B cell (primary cell): ENCODE results near the gene MDP1. TPM values are rescaled to one million over a fixed set of nuclear protein-coding genes. Genes with fewer than 3 reads are reported as not detected.

Source experiments
- ATAC-seq: fragments of 200-7000 bp; cut with Tn5 transposase; one replicate; pipeline ENCODE4 v1.10.0; 2021; ENCODE audit warnings: low read depth, mild to moderate bottlenecking, moderate number of reproducible peaks, moderate library complexity
- CTCF ChIA-PET: fragments of 350-600 bp; sonication (Branson Sonifier 250); formaldehyde crosslinking; loops from one replicate; lab custom pipeline; 2021; ENCODE audit warnings: antibody characterized with exemption, inconsistent platforms; lab: Charles Lee
- POLR2A ChIA-PET: fragments of 350-600 bp; sonication (Branson Sonifier 250); formaldehyde crosslinking; loops from one replicate; lab custom pipeline; 2021; ENCODE audit warnings: antibody characterized with exemption; lab: Charles Lee
- DNase-seq: peaks from one replicate; pipeline ENCODE4 v3.0.0; 2013
- H2AFZ ChIP-seq: 2 replicates; pipeline ENCODE4 v1.6.1; 2012; ENCODE audit warnings: mild to moderate bottlenecking, low read depth, low read length; ENCODE audit not compliant: insufficient read depth, poor library complexity, severe bottlenecking
- H3K27ac ChIP-seq, 2 donors: 1 replicate in 1 of 2; 2 replicates in 1 of 2; pipeline ENCODE4 v1.5.1; 2012 to 2013; ENCODE audit warnings: low read length in 2 of 2, mild to moderate bottlenecking in 2 of 2, moderate library complexity in 1 of 2
- H3K27me3 ChIP-seq, 4 experiments: fragments of 200-600 bp in 1 of 4; sonication (generic) in 1 of 4; replicated peaks in 1 of 4; 1 replicate in 2 of 4; 2 replicates in 2 of 4; pipeline versions ENCODE4 v1.6.1 to v1.7.0; 2013 to 2016; ENCODE audit warnings: low read length in 3 of 4, mild to moderate bottlenecking in 2 of 4, mixed read lengths in 1 of 4, moderate library complexity in 1 of 4; ENCODE audit not compliant: insufficient read depth in 4 of 4, control insufficient read depth in 3 of 4; ENCODE audit errors: control extremely low read depth in 1 of 4
- H3K36me3 ChIP-seq, 2 experiments: replicated peaks in 1 of 2; 1 replicate in 1 of 2; 2 replicates in 1 of 2; pipeline versions ENCODE4 v1.6.1 to v1.7.1; 2013; ENCODE audit warnings: low read length in 1 of 2; ENCODE audit not compliant: insufficient read depth in 2 of 2, control insufficient read depth in 1 of 2; ENCODE audit errors: control extremely low read depth in 1 of 2, extremely low read depth in 1 of 2
- H3K4me1 ChIP-seq, 2 donors: fragments of 200-600 bp in 1 of 2; sonication (generic) in 1 of 2; 1 replicate in 1 of 2; 2 replicates in 1 of 2; pipeline versions ENCODE4 v1.5.1 to v1.6.1; 2013 to 2017; ENCODE audit warnings: low read length in 2 of 2; ENCODE audit not compliant: control insufficient read depth in 2 of 2, insufficient read depth in 2 of 2
- H3K4me2 ChIP-seq: replicated peaks from 2 replicates; pipeline ENCODE3; 2012; ENCODE audit warnings: mild to moderate bottlenecking, low read depth, low read length; ENCODE audit not compliant: poor library complexity, severe bottlenecking
- H3K4me3 ChIP-seq, 5 experiments: fragments of 200-600 bp in 1 of 5; sonication (generic) in 1 of 5; 1 replicate in 3 of 5; 2 replicates in 2 of 5; pipeline versions ENCODE4 v1.5.1 to v1.7.0; 2011 to 2016; ENCODE audit warnings: low read length in 4 of 5, mild to moderate bottlenecking in 4 of 5, low read depth in 2 of 5, control low read depth in 1 of 5, moderate library complexity in 1 of 5; ENCODE audit not compliant: insufficient read depth in 1 of 5; ENCODE audit errors: control extremely low read depth in 1 of 5, extremely low read depth in 1 of 5
- H3K79me2 ChIP-seq: fragments of 200-600 bp; sonication (generic); one replicate; pipeline ENCODE4 v1.6.0; 2016; ENCODE audit warnings: low read length; ENCODE audit not compliant: control insufficient read depth, insufficient read depth
- H3K9ac ChIP-seq: fragments of 200-600 bp; sonication (generic); 2 replicates; pipeline ENCODE4 v1.6.1; 2017; ENCODE audit warnings: mild to moderate bottlenecking, low read length, moderate library complexity
- H3K9me3 ChIP-seq, 3 donors: one replicate each; pipeline versions ENCODE4 v1.6.1 to v1.7.1; 2013; ENCODE audit warnings: low read length in 2 of 3; ENCODE audit not compliant: control insufficient read depth in 2 of 3, insufficient read depth in 1 of 3; ENCODE audit errors: control extremely low read depth in 1 of 3
- H4K20me1 ChIP-seq: 2 replicates; pipeline ENCODE4 v1.6.0; 2012; ENCODE audit warnings: mild to moderate bottlenecking, low read length; ENCODE audit not compliant: insufficient read depth, control insufficient read depth, poor library complexity, severe bottlenecking
- H3K27ac Mint-ChIP-seq: one replicate; pipeline ENCODE4 v1.8.0; 2021; ENCODE audit warnings: mixed read lengths
- H3K27me3 Mint-ChIP-seq: one replicate; pipeline ENCODE4 v1.8.0; 2021; ENCODE audit warnings: mixed read lengths
- H3K4me1 Mint-ChIP-seq: one replicate; pipeline ENCODE4 v1.8.0; 2021; ENCODE audit warnings: mixed read lengths
- H3K4me3 Mint-ChIP-seq: one replicate; pipeline ENCODE4 v1.8.0; 2021; ENCODE audit warnings: mixed read lengths
- H3K9me3 Mint-ChIP-seq: one replicate; pipeline ENCODE4 v1.8.0; 2022; ENCODE audit warnings: mixed read lengths; ENCODE audit not compliant: insufficient read depth
- EZH2 ChIP-seq: IDR thresholded peaks from 2 replicates; pipeline ENCODE4 v1.6.1; 2012; ENCODE audit warnings: borderline replicate concordance, low read depth, mild to moderate bottlenecking, moderate library complexity, low read length; ENCODE audit not compliant: insufficient read depth, poor library complexity, severe bottlenecking
- WGBS: methylation state at CpG from one replicate; pipeline ENCODE4 v1.1.5; 2013; ENCODE audit warnings: missing lambda C conversion rate; ENCODE audit not compliant: insufficient coverage; 5-methylcytosine and 5-hydroxymethylcytosine counted together
- intact Hi-C: fragments of 100-400 bp; cut with micrococcal nuclease; formaldehyde crosslinking; loops from one replicate; pipeline ENCODE4 v1.10.0; 2022
- polyA plus RNA-seq: library from polyadenylated mRNA; depleted of rRNA; stranded (reverse); fragments of >200 nt; gene quantifications from 2 replicates; pipeline ENCODE4 v1.2.3, GENCODE V29; 2012
- total RNA-seq, 2 donors: library from RNA; stranded (reverse); fragments of 120-200 nt in 1 of 2; gene quantifications; 1 replicate in 1 of 2; 2 replicates in 1 of 2; pipeline versions ENCODE4 v1.2.3 to v1.2.4, GENCODE V29; 2013 to 2022
- TF ChIP-seq, protein P1 (sequence below): fragments of 200-600 bp; IDR thresholded peaks from one replicate; pipeline ENCODE4 v1.8.0; 2022; ENCODE audit warnings: antibody characterized with exemption, mild to moderate bottlenecking

The MDP1 gene
- total and polyA plus RNA-seq, 2 donors (not counting 1 experiment from before 2014, with no cell fraction given) = 11.3 to 28.1 TPM

GRCh38 chr14:24212924-24213865 lies 2.7 kb downstream of the MDP1 start, which contains the start of gene CHMP4A:
TSS of gene CHMP4A (minus strand) at chr14:24213488. CDS start at chr14:24213439, 49 bp downstream.
- no peaks in the 10 kb centered on the region for H3K9me3 Mint-ChIP-seq
- TF ChIP-seq, protein P1, sequence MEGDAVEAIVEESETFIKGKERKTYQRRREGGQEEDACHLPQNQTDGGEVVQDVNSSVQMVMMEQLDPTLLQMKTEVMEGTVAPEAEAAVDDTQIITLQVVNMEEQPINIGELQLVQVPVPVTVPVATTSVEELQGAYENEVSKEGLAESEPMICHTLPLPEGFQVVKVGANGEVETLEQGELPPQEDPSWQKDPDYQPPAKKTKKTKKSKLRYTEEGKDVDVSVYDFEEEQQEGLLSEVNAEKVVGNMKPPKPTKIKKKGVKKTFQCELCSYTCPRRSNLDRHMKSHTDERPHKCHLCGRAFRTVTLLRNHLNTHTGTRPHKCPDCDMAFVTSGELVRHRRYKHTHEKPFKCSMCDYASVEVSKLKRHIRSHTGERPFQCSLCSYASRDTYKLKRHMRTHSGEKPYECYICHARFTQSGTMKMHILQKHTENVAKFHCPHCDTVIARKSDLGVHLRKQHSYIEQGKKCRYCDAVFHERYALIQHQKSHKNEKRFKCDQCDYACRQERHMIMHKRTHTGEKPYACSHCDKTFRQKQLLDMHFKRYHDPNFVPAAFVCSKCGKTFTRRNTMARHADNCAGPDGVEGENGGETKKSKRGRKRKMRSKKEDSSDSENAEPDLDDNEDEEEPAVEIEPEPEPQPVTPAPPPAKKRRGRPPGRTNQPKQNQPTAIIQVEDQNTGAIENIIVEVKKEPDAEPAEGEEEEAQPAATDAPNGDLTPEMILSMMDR = peak; percentile 3
- TF ChIP-seq EZH2 = no peak
- no peaks in the 10 kb centered on the region for H3K27me3 Mint-ChIP-seq
- H3K36me3 ChIP-seq = peaks cover 4 to 40% of the 10 kb centered on the region in 2 experiments
- peak within 1 kb of the TSS; percentile 77 for H2AFZ ChIP-seq
- H4K20me1 ChIP-seq = no peaks in the 10 kb centered on the region
- peaks cover 43% of the 10 kb centered on the region for H3K4me1 Mint-ChIP-seq
- ChIA-PET CTCF (interaction anchor here (0.7 to 4.2 kb wide), 16 partner anchors 9 to 223 kb away, joined by 3 to 24 read pairs (median 4); partner anchors contain the start of genes CBLN3, CIDEB, DHRS1 and IPO4), POLR2A (interaction anchor here (0.5 to 5.3 kb wide), 20 partner anchors 10 to 218 kb away, joined by 3 to 64 read pairs (median 4); partner anchors contain the start of genes CBLN3, DCAF11, EMC9 and GMPR2)
- H3K27ac Mint-ChIP-seq = peak within 1 kb of the TSS; percentile 98
- peak within 1 kb of the TSS; percentile 93 for H3K4me3 Mint-ChIP-seq
- under 1% methylated on average over 46 of the region's 53 CpGs for WGBS
- peak; percentile 97 for DNase-seq
- H3K9ac ChIP-seq = peak within 1 kb of the TSS; percentile 96
- H3K27me3 ChIP-seq = no peaks in the 10 kb centered on the region
- H3K4me2 ChIP-seq = peak within 1 kb of the TSS; percentile 73
- intact Hi-C loops = loop anchor here (1.0 to 10.0 kb wide), 10 partner anchors 18 to 658 kb away; partner anchors contain the start of genes DCAF11, DHRS1, EMC9 and GMPR2
- H3K4me1 ChIP-seq = peaks cover 32 to 33% of the 10 kb centered on the region in 2 donors
- H3K4me3 ChIP-seq = peak within 1 kb of the TSS; percentile 62 to 89 (median 84)
- H3K9me3 ChIP-seq = no peaks in the 10 kb centered on the region
- peak within 1 kb of the TSS; percentile 93 to 98 for H3K27ac ChIP-seq
- peak; percentile 77 for ATAC-seq
- H3K79me2 ChIP-seq = peaks cover 70% of the 10 kb centered on the region
